Hepatocyte (in vitro differentiated cells): ENCODE data around the gene PSD2. TPM values are rescaled to one million over a fixed set of nuclear protein-coding genes. Genes with fewer than 3 reads are reported as not detected.

Source experiments
- DNase-seq: peaks from one replicate; pipeline ENCODE4 v3.0.0-alpha.2; 2016; ENCODE audit warnings: low spot score
- H2AFZ ChIP-seq: fragments of 200-600 bp; sonication (generic); 2 replicates; pipeline ENCODE4 v1.6.0; 2016; ENCODE audit warnings: antibody characterized with exemption, mild to moderate bottlenecking
- H3K27ac ChIP-seq: fragments of 200-600 bp; sonication (generic); 2 replicates; pipeline ENCODE4 v1.5.1; 2016; ENCODE audit warnings: mild to moderate bottlenecking
- H3K27me3 ChIP-seq: fragments of 200-600 bp; sonication (generic); 2 replicates; pipeline ENCODE4 v1.6.1; 2016
- H3K36me3 ChIP-seq: fragments of 200-600 bp; sonication (generic); replicated peaks from 2 replicates; pipeline ENCODE4 v1.5.1; 2016; ENCODE audit warnings: low read depth; ENCODE audit not compliant: insufficient read depth
- H3K4me1 ChIP-seq: fragments of 200-600 bp; sonication (generic); 2 replicates; pipeline ENCODE4 v1.5.1; 2016; ENCODE audit warnings: mild to moderate bottlenecking, moderate library complexity; ENCODE audit not compliant: insufficient read depth
- H3K4me2 ChIP-seq: fragments of 200-600 bp; sonication (generic); 2 replicates; pipeline ENCODE4 v1.6.0; 2016
- H3K4me3 ChIP-seq: fragments of 200-600 bp; sonication (generic); 2 replicates; pipeline ENCODE4 v1.5.1; 2016; ENCODE audit warnings: mild to moderate bottlenecking
- H3K79me2 ChIP-seq: fragments of 200-600 bp; sonication (generic); 2 replicates; pipeline ENCODE4 v1.6.0; 2017; ENCODE audit warnings: mild to moderate bottlenecking
- H3K9me2 ChIP-seq: fragments of 200-600 bp; sonication (generic); replicated peaks from 2 replicates; pipeline ENCODE4 v1.6.0; 2017; ENCODE audit warnings: mild to moderate bottlenecking; ENCODE audit not compliant: insufficient read depth
- H3K9me3 ChIP-seq: fragments of 200-600 bp; sonication (generic); 2 replicates; pipeline ENCODE4 v1.5.1; 2016; ENCODE audit warnings: low read depth, mild to moderate bottlenecking
- H4K20me1 ChIP-seq: fragments of 200-600 bp; sonication (generic); 2 replicates; pipeline ENCODE4 v1.6.0; 2016; ENCODE audit warnings: mild to moderate bottlenecking; ENCODE audit not compliant: insufficient read depth, poor library complexity, severe bottlenecking
- EZH2 ChIP-seq: fragments of 200-600 bp; sonication (generic); IDR thresholded peaks from 2 replicates; pipeline ENCODE4 v1.6.1; 2016; ENCODE audit warnings: antibody characterized with exemption, mild to moderate bottlenecking, borderline replicate concordance
- EZH2phosphoT487 ChIP-seq: fragments of 200-600 bp; sonication (generic); IDR thresholded peaks from one replicate; pipeline ENCODE4 v1.6.1; 2018; ENCODE audit warnings: antibody characterized with exemption, mild to moderate bottlenecking, low read depth, moderate library complexity; ENCODE audit not compliant: unreplicated experiment, severe bottlenecking
- WGBS: methylation state at CpG from one replicate; pipeline ENCODE4 v1.1.6; 2016; ENCODE audit warnings: low lambda C conversion rate; ENCODE audit errors: missing lambda C conversion rate; 5-methylcytosine and 5-hydroxymethylcytosine counted together
- polyA plus RNA-seq: library from polyadenylated mRNA; unstranded; fragments of >200 nt; fragmentation: Nextera tagmentation; extraction: Ambion mirVana; gene quantifications from 2 replicates; pipeline ENCODE4 v1.2.1, GENCODE V29; 2016
- total RNA-seq: library from RNA; depleted of rRNA; stranded (reverse); fragments of >200 nt; gene quantifications from 2 replicates; pipeline ENCODE4 v1.2.3, GENCODE V29; 2014
- TF ChIP-seq, protein P1 (sequence below): fragments of 200-600 bp; sonication (generic); IDR thresholded peaks from 2 replicates; pipeline ENCODE4 v1.5.1; 2016; ENCODE audit warnings: antibody characterized with exemption, mild to moderate bottlenecking; ENCODE audit not compliant: poor library complexity

The PSD2 gene
- total and polyA plus RNA-seq, 2 experiments from 2014 or later, result not detected

DNA sequence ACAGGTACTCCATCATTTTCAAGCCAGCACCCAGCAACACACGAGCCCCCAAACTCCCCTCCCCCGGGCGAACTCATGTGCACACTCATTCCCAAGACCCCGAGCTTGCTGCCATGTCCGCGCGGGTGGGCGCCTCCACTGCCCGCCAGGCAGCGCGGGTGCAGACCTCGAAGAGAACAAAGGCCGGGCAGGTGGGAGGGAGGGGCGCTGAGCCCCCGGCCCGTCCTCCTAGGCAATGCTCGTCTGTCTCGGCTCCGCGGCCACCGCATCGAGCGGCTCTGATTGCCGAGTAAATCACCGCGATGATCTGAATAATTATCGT, 47.1 kb upstream of the PSD2 start:
- TF ChIP-seq, protein P1, sequence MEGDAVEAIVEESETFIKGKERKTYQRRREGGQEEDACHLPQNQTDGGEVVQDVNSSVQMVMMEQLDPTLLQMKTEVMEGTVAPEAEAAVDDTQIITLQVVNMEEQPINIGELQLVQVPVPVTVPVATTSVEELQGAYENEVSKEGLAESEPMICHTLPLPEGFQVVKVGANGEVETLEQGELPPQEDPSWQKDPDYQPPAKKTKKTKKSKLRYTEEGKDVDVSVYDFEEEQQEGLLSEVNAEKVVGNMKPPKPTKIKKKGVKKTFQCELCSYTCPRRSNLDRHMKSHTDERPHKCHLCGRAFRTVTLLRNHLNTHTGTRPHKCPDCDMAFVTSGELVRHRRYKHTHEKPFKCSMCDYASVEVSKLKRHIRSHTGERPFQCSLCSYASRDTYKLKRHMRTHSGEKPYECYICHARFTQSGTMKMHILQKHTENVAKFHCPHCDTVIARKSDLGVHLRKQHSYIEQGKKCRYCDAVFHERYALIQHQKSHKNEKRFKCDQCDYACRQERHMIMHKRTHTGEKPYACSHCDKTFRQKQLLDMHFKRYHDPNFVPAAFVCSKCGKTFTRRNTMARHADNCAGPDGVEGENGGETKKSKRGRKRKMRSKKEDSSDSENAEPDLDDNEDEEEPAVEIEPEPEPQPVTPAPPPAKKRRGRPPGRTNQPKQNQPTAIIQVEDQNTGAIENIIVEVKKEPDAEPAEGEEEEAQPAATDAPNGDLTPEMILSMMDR, result no peak
- TF ChIP-seq EZH2phosphoT487, result no peak
- TF ChIP-seq EZH2, result no peak
- 17% methylated on average over 24 of the region's 27 CpGs for WGBS
- peak overlapping the region; percentile 91 for H3K4me2 ChIP-seq
- no peaks in the 10 kb centered on the region for H4K20me1 ChIP-seq
- H3K9me3 ChIP-seq, result no peaks in the 10 kb centered on the region
- H3K4me1 ChIP-seq, result peaks cover 35% of the 10 kb centered on the region
- no peaks in the 10 kb centered on the region for H3K9me2 ChIP-seq
- no peaks in the 10 kb centered on the region for H3K36me3 ChIP-seq
- H3K79me2 ChIP-seq, result no peaks in the 10 kb centered on the region
- no peak overlapping the region for H3K4me3 ChIP-seq
- no peak overlapping the region for H3K27ac ChIP-seq
- H2AFZ ChIP-seq, result no peak overlapping the region
- H3K27me3 ChIP-seq, result peaks cover 17% of the 10 kb centered on the region
- DNase-seq, result peak; percentile 4

DNA sequence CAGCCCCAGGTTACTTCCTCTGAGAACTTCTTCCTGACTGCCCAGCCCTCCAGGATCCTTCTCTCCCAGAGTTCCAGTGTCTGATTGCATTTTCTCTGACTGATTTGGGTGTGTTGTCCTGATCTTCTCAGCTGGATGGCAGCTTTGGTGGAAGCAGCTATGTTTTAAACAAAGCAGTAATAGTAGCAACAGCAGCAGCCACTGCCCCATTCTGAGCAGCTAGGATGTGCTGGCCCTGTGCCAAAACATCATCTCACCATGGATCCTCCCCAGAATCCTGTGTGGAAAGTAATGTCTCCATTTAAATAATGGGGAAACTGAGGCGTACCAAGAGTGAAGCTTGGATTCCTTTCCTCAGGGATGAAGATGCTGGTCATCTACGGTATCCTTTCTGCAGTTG, 46.4 kb upstream of the PSD2 start:
- no peaks in the 10 kb centered on the region for H3K9me3 ChIP-seq
- H3K36me3 ChIP-seq, result no peaks in the 10 kb centered on the region
- no peaks in the 10 kb centered on the region for H3K9me2 ChIP-seq
- peaks cover 17% of the 10 kb centered on the region for H3K27me3 ChIP-seq
- no peak overlapping the region for H2AFZ ChIP-seq
- H3K4me3 ChIP-seq, result no peak overlapping the region
- TF ChIP-seq EZH2phosphoT487 (no peak), EZH2 (no peak)
- TF ChIP-seq, protein P1, result no peak
- no peaks in the 10 kb centered on the region for H4K20me1 ChIP-seq
- no peak overlapping the region for H3K4me2 ChIP-seq
- peak; percentile 32 for DNase-seq
- H3K79me2 ChIP-seq, result no peaks in the 10 kb centered on the region
- peaks cover 35% of the 10 kb centered on the region for H3K4me1 ChIP-seq
- H3K27ac ChIP-seq, result no peak overlapping the region
- WGBS, result 93% methylated on average over 2 of the region's 2 CpGs

GRCh38 chr5:139751236-139751635, 44.4 kb upstream of the PSD2 start:
- no peak for DNase-seq
- H3K27ac ChIP-seq, result no peak overlapping the region
- 100% methylated on average over 1 of the region's 1 CpG for WGBS
- H3K9me2 ChIP-seq, result no peaks in the 10 kb centered on the region
- no peaks in the 10 kb centered on the region for H3K36me3 ChIP-seq
- TF ChIP-seq EZH2phosphoT487, result no peak
- TF ChIP-seq, protein P1, result no peak
- no peaks in the 10 kb centered on the region for H4K20me1 ChIP-seq
- no peaks in the 10 kb centered on the region for H3K9me3 ChIP-seq
- no peak overlapping the region for H3K4me3 ChIP-seq
- H3K4me2 ChIP-seq, result no peak overlapping the region
- H3K4me1 ChIP-seq, result peaks cover 33% of the 10 kb centered on the region
- H3K27me3 ChIP-seq, result peaks cover 34% of the 10 kb centered on the region
- H3K79me2 ChIP-seq, result no peaks in the 10 kb centered on the region
- no peak overlapping the region for H2AFZ ChIP-seq
